ENCODE results near the gene GALNT1. TPM values are rescaled to one million over a fixed set of nuclear protein-coding genes. Genes with fewer than 3 reads are reported as not detected.

GALNT1 gene
- total RNA-seq, 4 donors from 2014 or later = 40.3 to 61.5 (median 47.7) TPM

- no peak for TF ChIP-seq CTCF (IDR thresholded peaks at IDR 0.05; ENCODE audit: low read depth)
Observed at GRCh38 chr18:35696307-35696706, 114.8 kb downstream of the GALNT1 start.

DNA sequence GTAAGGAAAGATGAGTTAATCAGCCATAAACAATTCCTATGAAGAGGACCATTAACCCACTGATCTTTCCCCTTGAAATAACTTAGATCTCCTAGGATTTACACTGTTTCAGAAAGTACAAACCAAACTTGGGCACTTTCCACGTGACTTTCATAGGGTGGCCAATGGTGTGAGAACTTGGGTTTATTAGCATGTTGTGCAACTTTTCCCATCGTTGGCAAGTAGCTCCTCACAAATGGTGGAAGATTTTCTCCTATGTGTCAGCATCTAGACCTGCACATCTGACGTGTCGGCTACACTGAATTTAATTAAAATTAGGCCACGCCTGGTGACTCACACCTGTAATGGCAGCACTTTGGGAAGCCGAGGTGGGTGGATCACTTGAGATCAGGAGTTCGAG lies 116.3 kb downstream of the GALNT1 start:
- no peak for TF ChIP-seq CTCF (IDR thresholded peaks at IDR 0.05; ENCODE audit: low read depth)

DNA sequence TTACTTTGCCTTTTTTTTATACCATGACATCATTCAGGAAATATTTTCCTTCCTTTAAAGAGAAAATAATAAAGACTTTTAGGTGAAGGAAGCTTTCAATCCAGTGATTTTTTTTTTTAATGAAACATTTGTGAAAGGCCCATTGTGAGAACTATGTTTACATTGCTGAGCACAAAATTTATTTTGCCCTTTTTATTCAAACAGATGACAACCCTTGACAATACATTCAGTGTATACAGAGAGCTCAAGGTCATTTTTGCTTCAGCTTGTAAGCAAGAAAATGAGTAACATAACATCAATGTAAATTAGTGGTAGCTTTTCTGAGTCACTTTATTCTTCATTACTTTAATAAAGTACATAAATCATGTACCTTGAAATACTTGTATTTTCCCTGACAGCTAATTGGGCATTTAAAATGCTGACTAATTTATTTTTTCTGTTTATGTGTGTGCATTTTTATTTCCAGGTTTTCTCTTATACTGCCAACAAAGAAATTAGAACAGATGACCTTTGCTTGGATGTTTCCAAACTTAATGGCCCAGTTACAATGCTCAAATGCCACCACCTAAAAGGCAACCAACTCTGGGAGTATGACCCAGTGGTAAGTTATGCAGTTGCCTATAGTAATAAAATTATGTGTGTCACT lies 121.6 kb downstream of the GALNT1 start:
- no peak for TF ChIP-seq CTCF (IDR thresholded peaks at IDR 0.05; ENCODE audit: low read depth)

GRCh38 chr18:35705988-35706387 lies 124.4 kb downstream of the GALNT1 start:
- TF ChIP-seq CTCF (IDR thresholded peaks at IDR 0.05; ENCODE audit: low read depth) = no peak

GRCh38 chr18:35707247-35707646 lies 125.7 kb downstream of the GALNT1 start:
- no peak for TF ChIP-seq CTCF (IDR thresholded peaks at IDR 0.05; ENCODE audit: low read depth)

- no peak for TF ChIP-seq CTCF (IDR thresholded peaks at IDR 0.05; ENCODE audit: low read depth)
Observed at GRCh38 chr18:35707674-35708073, 126.1 kb downstream of the GALNT1 start.

DNA sequence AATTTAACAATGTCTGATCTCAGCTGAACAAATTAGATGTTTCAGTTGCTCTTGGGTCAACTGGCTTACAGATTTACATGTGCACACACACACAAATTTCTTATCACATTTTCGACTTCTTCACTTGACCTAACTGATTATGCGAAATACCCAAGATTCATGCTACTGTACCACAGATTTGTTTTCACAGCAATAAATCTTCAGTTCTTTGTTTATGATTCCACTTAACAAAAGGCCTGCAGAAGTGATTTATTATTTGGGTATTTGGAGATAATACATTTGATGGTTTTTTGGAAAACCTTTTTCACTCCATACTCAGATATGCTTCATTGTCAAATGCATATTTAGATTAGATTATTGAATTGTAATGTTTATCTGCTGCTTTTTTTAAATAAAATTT lies 129.0 kb downstream of the GALNT1 start:
- no peak for TF ChIP-seq CTCF (IDR thresholded peaks at IDR 0.05; ENCODE audit: low read depth)
